Fibroblast of the aortic adventitia (primary cell): ENCODE data around the gene FHIT. TPM values are rescaled to one million over a fixed set of nuclear protein-coding genes. Genes with fewer than 3 reads are reported as not detected.

Source experiments
- DNase-seq: peaks from one replicate; pipeline ENCODE4 v3.0.0-alpha.2; 2010; ENCODE audit warnings: low read depth
- H3K4me3 ChIP-seq: 2 replicates; pipeline ENCODE4 v1.5.1; 2011; ENCODE audit warnings: low read depth, mild to moderate bottlenecking, control low read depth, low read length, moderate library complexity
- total RNA-seq: library from RNA; depleted of rRNA; stranded (reverse); fragments of >200 nt; gene quantifications from 2 replicates; pipeline ENCODE4 v1.2.3, GENCODE V29; 2012; ENCODE audit warnings: low replicate concordance
- TF ChIP-seq, protein P1 (sequence below): IDR thresholded peaks from 2 replicates; pipeline ENCODE4 v1.5.1; 2011; ENCODE audit warnings: mild to moderate bottlenecking, low read length, control low read depth, inconsistent platforms; ENCODE audit not compliant: insufficient read depth

Gene FHIT
- total RNA-seq, 1 donor = 1.5 TPM

DNA sequence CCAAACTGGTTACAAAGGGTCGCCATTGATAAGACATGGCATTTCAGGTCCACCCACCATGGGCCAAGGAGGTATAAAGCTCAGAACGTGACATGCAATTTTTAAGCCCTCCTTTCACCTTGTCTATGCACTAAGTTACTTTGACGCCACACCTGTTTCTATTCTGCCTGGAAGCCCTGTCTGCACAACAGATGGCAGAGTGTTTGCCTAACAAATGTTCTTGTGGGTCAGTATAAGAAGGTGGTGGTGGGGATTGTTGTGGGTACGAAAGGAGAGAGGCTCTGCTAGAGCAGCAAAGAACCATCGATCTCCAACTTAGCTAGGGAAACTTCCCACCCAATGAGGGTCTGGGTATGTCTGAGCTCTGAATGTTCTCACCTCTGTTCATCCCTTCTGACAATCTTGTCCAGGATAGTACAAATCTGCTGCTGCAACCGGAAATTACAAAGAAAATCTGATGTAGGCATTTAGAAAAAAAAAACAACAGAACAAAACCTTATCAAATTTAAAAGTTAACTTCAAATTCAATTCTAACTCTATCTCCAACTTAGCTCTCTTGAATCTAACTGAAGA lies 1256.4 kb downstream of the FHIT start:
- no peak for DNase-seq
- TF ChIP-seq, protein P1, sequence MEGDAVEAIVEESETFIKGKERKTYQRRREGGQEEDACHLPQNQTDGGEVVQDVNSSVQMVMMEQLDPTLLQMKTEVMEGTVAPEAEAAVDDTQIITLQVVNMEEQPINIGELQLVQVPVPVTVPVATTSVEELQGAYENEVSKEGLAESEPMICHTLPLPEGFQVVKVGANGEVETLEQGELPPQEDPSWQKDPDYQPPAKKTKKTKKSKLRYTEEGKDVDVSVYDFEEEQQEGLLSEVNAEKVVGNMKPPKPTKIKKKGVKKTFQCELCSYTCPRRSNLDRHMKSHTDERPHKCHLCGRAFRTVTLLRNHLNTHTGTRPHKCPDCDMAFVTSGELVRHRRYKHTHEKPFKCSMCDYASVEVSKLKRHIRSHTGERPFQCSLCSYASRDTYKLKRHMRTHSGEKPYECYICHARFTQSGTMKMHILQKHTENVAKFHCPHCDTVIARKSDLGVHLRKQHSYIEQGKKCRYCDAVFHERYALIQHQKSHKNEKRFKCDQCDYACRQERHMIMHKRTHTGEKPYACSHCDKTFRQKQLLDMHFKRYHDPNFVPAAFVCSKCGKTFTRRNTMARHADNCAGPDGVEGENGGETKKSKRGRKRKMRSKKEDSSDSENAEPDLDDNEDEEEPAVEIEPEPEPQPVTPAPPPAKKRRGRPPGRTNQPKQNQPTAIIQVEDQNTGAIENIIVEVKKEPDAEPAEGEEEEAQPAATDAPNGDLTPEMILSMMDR = no peak
- H3K4me3 ChIP-seq = no peak overlapping the region

DNA sequence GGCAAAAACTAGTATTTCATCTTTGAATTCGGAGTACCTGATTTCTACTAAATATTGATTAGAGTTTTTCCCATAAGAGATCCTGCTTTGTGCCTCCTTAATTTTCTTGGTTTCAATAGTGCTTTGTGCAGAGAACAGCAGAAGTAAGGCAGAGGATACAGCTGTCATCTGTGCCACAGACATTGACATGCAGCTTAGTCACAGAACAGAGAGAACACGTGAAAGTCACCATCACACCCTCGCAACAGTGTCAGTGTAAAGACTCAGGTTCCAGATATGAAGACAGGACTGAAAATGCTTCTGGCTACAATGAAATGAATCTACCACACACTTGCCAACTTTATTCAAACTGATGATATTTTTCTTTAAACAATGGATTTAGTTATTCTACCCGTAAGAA lies 1258.7 kb downstream of the FHIT start:
- no peak for DNase-seq
- TF ChIP-seq, protein P1 = no peak

DNA sequence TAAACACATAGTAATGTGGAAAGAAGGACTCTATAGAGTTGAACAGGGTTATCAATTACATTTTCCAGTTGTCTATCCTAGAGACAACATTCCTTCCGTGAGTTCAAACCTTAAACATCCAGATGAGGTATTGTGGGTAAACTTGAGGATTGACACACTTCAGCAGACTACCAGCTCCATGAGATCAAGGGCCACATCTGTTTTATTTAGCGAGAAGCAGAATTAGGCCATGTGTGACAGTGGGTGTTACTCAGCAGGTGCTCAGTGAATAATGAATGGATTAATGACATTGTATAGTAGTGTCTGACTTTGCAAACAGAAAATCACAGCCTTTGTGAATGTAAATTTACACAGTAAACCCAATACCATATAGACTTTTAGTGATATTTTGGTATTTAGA lies 1260.3 kb downstream of the FHIT start:
- no peak for DNase-seq
- H3K4me3 ChIP-seq = no peak overlapping the region

More for the DNA sequence above, 1258.7 kb downstream of the FHIT start:
- no peak overlapping the region for H3K4me3 ChIP-seq

DNA sequence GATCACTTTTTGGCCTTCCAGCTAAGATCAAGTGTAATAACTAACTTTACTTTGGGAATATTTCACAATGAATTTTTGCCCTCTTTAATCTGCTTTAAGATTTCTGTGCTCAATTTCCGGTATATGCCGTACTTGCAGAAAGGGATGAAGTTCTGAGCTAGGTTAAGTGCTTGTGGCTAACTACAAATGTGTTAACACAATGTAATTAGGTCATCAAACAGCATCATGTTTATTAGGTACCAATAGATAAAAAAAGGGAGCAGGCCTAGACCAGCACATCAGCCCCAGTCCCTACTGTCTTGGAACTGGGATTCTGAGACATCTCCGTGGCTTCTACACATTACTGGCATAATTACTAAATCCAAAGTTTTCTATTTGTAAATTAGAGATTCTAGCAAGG lies 1268.7 kb downstream of the FHIT start:
- no peak for DNase-seq
- H3K4me3 ChIP-seq = no peak overlapping the region
- TF ChIP-seq, protein P1 = no peak

More for the DNA sequence above, 1260.3 kb downstream of the FHIT start:
- TF ChIP-seq, protein P1 = no peak

DNA sequence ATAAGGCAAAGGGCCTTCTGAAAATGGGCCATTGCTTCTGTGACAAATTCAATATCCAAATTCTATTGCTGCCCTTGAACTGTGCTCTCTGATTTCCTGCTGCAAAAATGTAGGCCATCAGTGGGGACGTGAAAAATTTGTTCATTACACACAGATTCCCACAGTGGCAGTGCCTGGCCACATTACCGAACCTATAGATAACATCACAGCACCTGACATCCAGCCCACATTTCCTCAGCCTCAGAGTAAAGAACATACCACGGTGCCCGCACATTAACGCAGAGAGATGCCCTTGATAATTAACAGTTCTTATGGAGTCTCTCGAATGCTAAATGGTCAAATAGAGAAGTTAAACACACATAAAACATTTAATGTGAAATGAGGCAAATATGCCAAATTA lies 1269.9 kb downstream of the FHIT start:
- no peak for DNase-seq
- H3K4me3 ChIP-seq = no peak overlapping the region
- TF ChIP-seq, protein P1 = no peak

DNA sequence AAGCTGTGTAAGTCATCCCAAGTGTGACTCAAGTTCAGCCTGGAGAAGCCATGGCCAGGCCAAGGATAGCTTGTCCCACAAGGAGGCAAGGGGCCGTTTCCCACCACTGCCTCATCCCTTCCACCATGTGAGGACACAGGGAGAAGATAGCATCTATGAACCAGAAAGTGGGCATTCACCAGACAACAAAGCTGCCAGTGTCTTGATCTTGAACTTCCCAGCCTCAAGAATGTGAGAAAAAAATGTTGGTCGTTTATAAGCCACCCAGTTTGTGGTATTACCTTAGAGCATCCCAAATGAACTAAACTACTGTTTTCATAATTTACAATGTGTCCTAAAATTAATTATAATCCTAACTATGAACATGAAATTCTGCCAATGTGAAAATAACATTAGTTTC lies 1270.7 kb downstream of the FHIT start:
- no peak for DNase-seq
- H3K4me3 ChIP-seq = no peak overlapping the region
- TF ChIP-seq, protein P1 = no peak

DNA sequence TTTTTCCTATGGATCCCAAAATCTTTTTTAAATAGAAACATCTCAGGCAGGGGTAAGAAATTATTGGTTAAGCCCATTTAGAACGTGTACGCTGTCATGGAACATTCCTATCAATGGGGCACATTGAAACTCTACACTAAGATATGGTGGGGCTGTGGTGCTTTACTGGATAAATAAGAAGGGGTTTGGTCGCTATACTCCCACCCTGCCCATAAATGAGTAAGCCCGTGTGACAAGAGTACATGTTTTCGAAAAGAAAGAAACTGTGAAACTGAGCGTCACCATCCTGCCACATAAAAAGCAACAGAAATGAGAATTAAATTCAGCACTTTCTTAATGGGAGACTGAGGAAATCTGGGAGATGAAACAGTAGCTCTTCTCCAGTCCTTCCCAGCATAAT lies 1271.7 kb downstream of the FHIT start:
- H3K4me3 ChIP-seq = no peak overlapping the region
- TF ChIP-seq, protein P1 = no peak

More for the DNA sequence above, 1271.7 kb downstream of the FHIT start:
- DNase-seq = no peak
